H1 (cell line): ENCODE results near the gene HOXD11. TPM values are rescaled to one million over a fixed set of nuclear protein-coding genes. Genes with fewer than 3 reads are reported as not detected.

Experiments
- CTCF ChIA-PET: fragments of 300-600 bp; sonication (Branson Sonifier 250); formaldehyde crosslinking; loops from one replicate; lab custom pipeline; 2021; ENCODE audit not compliant: partially characterized antibody; lab: Charles Lee
- POLR2A ChIA-PET: fragments of 300-600 bp; sonication (Branson Sonifier 250); formaldehyde crosslinking; loops from one replicate; lab custom pipeline; 2021; ENCODE audit warnings: inconsistent platforms; ENCODE audit not compliant: partially characterized antibody; lab: Charles Lee
- DNase-seq, 2 experiments: peaks; one replicate each; pipeline versions ENCODE4 v3.0.0 to v3.0.0-alpha.2; 2010 to 2022; ENCODE audit warnings: low spot score in 2 of 2, low read depth in 1 of 2, mixed read lengths in 1 of 2
- FAIRE-seq: peaks from 2 replicates; lab custom pipeline; 2011; peaks lifted over from hg19 to GRCh38; lab: Jason Lieb, UNC
- H2AFZ ChIP-seq: 2 replicates; pipeline ENCODE4 v1.8.1; 2012; ENCODE audit warnings: low read length, inconsistent platforms
- H2AK5ac ChIP-seq: 2 replicates; pipeline ENCODE4 v1.6.1; 2013; ENCODE audit warnings: low read depth, low read length
- H2BK120ac ChIP-seq: replicated peaks from 2 replicates; pipeline ENCODE3; 2013; ENCODE audit warnings: low read depth, low read length, inconsistent platforms
- H2BK12ac ChIP-seq: 2 replicates; pipeline ENCODE4 v1.6.1; 2013; ENCODE audit warnings: low read depth, low read length
- H2BK15ac ChIP-seq: 2 replicates; pipeline ENCODE4 v1.6.1; 2013; ENCODE audit warnings: low read length
- H2BK20ac ChIP-seq: 2 replicates; pipeline ENCODE4 v1.6.1; 2013; ENCODE audit warnings: low read length
- H2BK5ac ChIP-seq: 2 replicates; pipeline ENCODE4 v1.6.1; 2013; ENCODE audit warnings: low read depth, low read length
- H3K14ac ChIP-seq: 2 replicates; pipeline ENCODE4 v1.6.1; 2013; ENCODE audit warnings: inconsistent platforms; ENCODE audit not compliant: insufficient read length
- H3K18ac ChIP-seq: 2 replicates; pipeline ENCODE4 v1.6.1; 2013; ENCODE audit warnings: low read length; ENCODE audit errors: extremely low read depth
- H3K23ac ChIP-seq: 2 replicates; pipeline ENCODE4 v1.6.1; 2013; ENCODE audit warnings: inconsistent platforms; ENCODE audit not compliant: insufficient read length
- H3K23me2 ChIP-seq: 2 replicates; pipeline ENCODE4 v1.6.1; 2013; ENCODE audit warnings: low read depth, low read length
- H3K27ac ChIP-seq: 2 replicates; pipeline ENCODE4 v1.6.1; 2011; ENCODE audit warnings: low read depth, low read length, inconsistent platforms
- H3K27me3 ChIP-seq, 4 experiments: replicated peaks in 1 of 4; 1 replicate in 1 of 4; 2 replicates in 3 of 4; pipeline versions ENCODE4 v1.6.1 to v1.8.1; 2011 to 2013; ENCODE audit warnings: low read length in 3 of 4, mild to moderate bottlenecking in 3 of 4, inconsistent platforms in 2 of 4, mixed read lengths in 2 of 4, moderate library complexity in 1 of 4; ENCODE audit not compliant: control insufficient read depth in 3 of 4, insufficient read depth in 3 of 4; ENCODE audit errors: extremely low read depth in 1 of 4
- H3K36me3 ChIP-seq, 4 experiments: 2 replicates each; pipeline versions ENCODE4 v1.6.1 to v1.8.1; 2011 to 2013; ENCODE audit warnings: mild to moderate bottlenecking in 4 of 4, low read length in 3 of 4, moderate library complexity in 2 of 4, control low read depth in 1 of 4, inconsistent platforms in 1 of 4; ENCODE audit not compliant: insufficient read depth in 4 of 4, control insufficient read depth in 2 of 4
- H3K4ac ChIP-seq: replicated peaks from 2 replicates; pipeline ENCODE3; 2013; ENCODE audit warnings: low read length, low read depth, mixed read lengths, inconsistent platforms; ENCODE audit not compliant: insufficient read length
- H3K4me1 ChIP-seq, 4 experiments: replicated peaks in 1 of 4; 1 replicate in 1 of 4; 2 replicates in 3 of 4; pipeline versions ENCODE4 v1.6.1 to v1.8.1; 2011 to 2013; ENCODE audit warnings: low read length in 3 of 4, inconsistent platforms in 2 of 4, mixed read lengths in 1 of 4; ENCODE audit not compliant: insufficient read depth in 4 of 4, control insufficient read depth in 3 of 4
- H3K4me2 ChIP-seq, 2 experiments: 2 replicates each; pipeline versions ENCODE4 v1.6.1 to v1.8.1; 2011 to 2013; ENCODE audit warnings: low read depth in 2 of 2, low read length in 2 of 2, control low read depth in 1 of 2, inconsistent platforms in 1 of 2, mild to moderate bottlenecking in 1 of 2; ENCODE audit not compliant: insufficient read depth in 1 of 2
- H3K4me3 ChIP-seq, 4 experiments: fragments of 200-600, 300-600 bp in 1 of 4; sonication (generic), shearing (Covaris generic), sonication (Bioruptor Twin) in 1 of 4; 2 replicates each; pipeline versions ENCODE4 v1.5.1 to v1.8.1; 2011 to 2016; ENCODE audit warnings: low read length in 4 of 4, low read depth in 3 of 4, control low read depth in 2 of 4, inconsistent platforms in 2 of 4, mild to moderate bottlenecking in 2 of 4, mixed read lengths in 1 of 4, moderate library complexity in 1 of 4; ENCODE audit not compliant: insufficient read depth in 2 of 4; ENCODE audit errors: extremely low read depth in 1 of 4
- H3K56ac ChIP-seq: replicated peaks from 2 replicates; pipeline ENCODE3; 2013; ENCODE audit warnings: low read depth, mild to moderate bottlenecking, mixed read lengths, low read length, inconsistent platforms; ENCODE audit not compliant: insufficient read length
- H3K79me1 ChIP-seq: 2 replicates; pipeline ENCODE4 v1.6.1; 2013; ENCODE audit warnings: low read depth, low read length, control low read depth
- H3K79me2 ChIP-seq, 2 experiments: 2 replicates each; pipeline versions ENCODE4 v1.6.1 to v1.8.1; 2012 to 2013; ENCODE audit warnings: low read length in 2 of 2, mild to moderate bottlenecking in 2 of 2, inconsistent platforms in 1 of 2; ENCODE audit not compliant: insufficient read depth in 2 of 2, control insufficient read depth in 1 of 2
- H3K9ac ChIP-seq, 4 experiments: replicated peaks in 1 of 4; 1 replicate in 1 of 4; 2 replicates in 3 of 4; pipeline versions ENCODE4 v1.6.1 to v1.8.1; 2011 to 2013; ENCODE audit warnings: low read depth in 3 of 4, low read length in 3 of 4, control low read depth in 2 of 4, mild to moderate bottlenecking in 2 of 4, moderate library complexity in 2 of 4, inconsistent platforms in 1 of 4; ENCODE audit errors: extremely low read depth in 1 of 4
- H3K9me3 ChIP-seq, 2 experiments: 2 replicates each; pipeline versions ENCODE4 v1.6.1 to v1.8.1; 2012 to 2013; ENCODE audit warnings: mild to moderate bottlenecking in 2 of 2, moderate library complexity in 2 of 2, control low read depth in 1 of 2, inconsistent platforms in 1 of 2, low read depth in 1 of 2, low read length in 1 of 2, mixed read lengths in 1 of 2; ENCODE audit not compliant: insufficient read depth in 2 of 2
- H4K20me1 ChIP-seq, 2 experiments: replicated peaks in 1 of 2; 2 replicates each; pipeline versions ENCODE3 to v1.8.1; 2011 to 2013; ENCODE audit warnings: inconsistent platforms in 2 of 2, low read length in 2 of 2, mild to moderate bottlenecking in 1 of 2; ENCODE audit not compliant: insufficient read depth in 2 of 2, control insufficient read depth in 1 of 2
- H4K5ac ChIP-seq: 2 replicates; pipeline ENCODE4 v1.6.1; 2013; ENCODE audit warnings: low read length, low read depth, mixed read lengths, inconsistent platforms; ENCODE audit not compliant: insufficient read length
- H4K8ac ChIP-seq: 2 replicates; pipeline ENCODE4 v1.8.0; 2013; ENCODE audit warnings: mild to moderate bottlenecking, moderate library complexity, low read length, inconsistent platforms; ENCODE audit not compliant: insufficient read depth; ENCODE audit errors: extremely low read depth
- H4K91ac ChIP-seq: replicated peaks from 2 replicates; pipeline ENCODE3; 2013; ENCODE audit warnings: low read length, mixed read lengths, inconsistent platforms; ENCODE audit not compliant: insufficient read length
- CBX5 ChIP-seq: fragments of 300-800, 300-1000 bp; sonication (generic); IDR thresholded peaks from 2 replicates; pipeline ENCODE4 v1.7.1; 2016; ENCODE audit warnings: antibody characterized with exemption, low read length, low read depth
- CEBPB ChIP-seq: IDR thresholded peaks from 2 replicates; pipeline ENCODE4 v1.6.1; 2012; ENCODE audit warnings: low read depth, low read length
- EP300 ChIP-seq, 2 experiments: IDR thresholded peaks; 1 replicate in 1 of 2; 2 replicates in 1 of 2; pipeline ENCODE4 v1.6.1; 2011 to 2012; ENCODE audit warnings: low read depth in 2 of 2, low read length in 2 of 2, mild to moderate bottlenecking in 2 of 2, borderline replicate concordance in 1 of 2, inconsistent platforms in 1 of 2, moderate library complexity in 1 of 2
- KDM5A ChIP-seq: fragments of 200-600 bp; IDR thresholded peaks from 2 replicates; pipeline ENCODE4 v1.7.1; 2012; ENCODE audit warnings: mild to moderate bottlenecking, low read length, inconsistent platforms, mixed read lengths
- RNF2 ChIP-seq: fragments of 200-900, 300-1000 bp; sonication (generic); IDR thresholded peaks from 2 replicates; pipeline ENCODE4 v1.7.1; 2016; ENCODE audit warnings: borderline replicate concordance, low read depth, mild to moderate bottlenecking, antibody characterized with exemption, low read length; ENCODE audit not compliant: poor library complexity, severe bottlenecking; ENCODE audit errors: missing control alignments
- TAF1 ChIP-seq: IDR thresholded peaks from 2 replicates; pipeline ENCODE4 v1.6.1; 2011; ENCODE audit warnings: mild to moderate bottlenecking, low read depth, low read length
- TCF12 ChIP-seq: IDR thresholded peaks from 2 replicates; pipeline ENCODE4 v1.6.1; 2011; ENCODE audit warnings: low read depth, mild to moderate bottlenecking, low read length
- WGBS, 2 experiments: shearing (Covaris generic) in 1 of 2; methylation state at CpG; one replicate each; pipeline versions ENCODE4 v1.1.6 to v1.1.7; 2013 to 2015; ENCODE audit warnings: low lambda C conversion rate in 2 of 2, mixed read lengths in 2 of 2, inconsistent platforms in 1 of 2, low coverage in 1 of 2, missing lambda C conversion rate in 1 of 2; ENCODE audit not compliant: insufficient replicate concordance in 2 of 2, insufficient coverage in 1 of 2, insufficient read length in 1 of 2; ENCODE audit errors: extremely low coverage in 1 of 2, missing lambda C conversion rate in 1 of 2; 5-methylcytosine and 5-hydroxymethylcytosine counted together
- polyA plus RNA-seq, 7 experiments: library from polyadenylated mRNA; depleted of rRNA in 3 of 7; stranded (reverse) in 5 of 7; unstranded in 2 of 7; fragments of >200 nt in 5 of 7; fragments of 200-250 nt in 2 of 7; gene quantifications; 1 replicate in 5 of 7; 2 replicates in 1 of 7; 4 replicates in 1 of 7; pipeline versions ENCODE4 v1.2.1 to v1.2.3, GENCODE V29; 2011 to 2013; ENCODE audit warnings: missing spikeins in 2 of 7, mixed read lengths in 2 of 7
- total RNA-seq: library from RNA; stranded (reverse); fragmentation: NEBNext Ultra II Directional; extraction: Animal tissue kit (Norgen Biotek cat#: 25700); gene quantifications from 2 replicates; pipeline ENCODE4 v1.2.1, GENCODE V29; 2021

Gene HOXD11
- total and polyA plus RNA-seq, 2 of the 8 experiments (the other 6 are each of a cell fraction or from before 2014, with no cell fraction given), result not detected

DNA sequence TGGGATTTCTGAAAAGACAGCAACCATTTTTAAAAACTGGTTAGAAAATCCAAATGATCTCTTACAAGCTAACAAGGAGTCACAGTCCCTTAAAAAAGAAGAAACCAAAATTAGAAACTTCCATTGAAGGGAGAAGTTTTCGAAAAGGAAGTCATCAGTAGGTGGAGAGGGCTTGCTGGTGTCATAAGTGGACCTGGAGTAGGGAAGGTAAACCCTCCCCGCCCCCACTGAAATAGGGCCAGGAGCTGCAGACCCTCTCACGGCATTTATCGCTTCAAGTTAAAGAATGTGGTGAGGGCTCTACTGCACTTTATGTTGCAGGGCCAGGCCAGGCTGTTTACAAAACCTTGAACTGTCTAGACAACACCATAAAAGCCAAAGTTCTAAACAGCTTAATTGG, 2.9 kb downstream of the HOXD11 start:
- Histone ChIP-seq H4K8ac (no peak overlapping the region), H4K5ac (no peak overlapping the region), H3K9me3 (no peaks in the 10 kb centered on the region), H3K14ac (no peak overlapping the region), H3K4ac (no peak overlapping the region), H4K91ac (no peak overlapping the region), H2AK5ac (no peak overlapping the region), H3K4me1 (peaks cover 0 to 14% (median 7%) of the 10 kb centered on the region in 4 experiments; a peak in 5 of 7 replicates), H3K27me3 (peaks cover 98 to 99% (median 98%) of the 10 kb centered on the region in 4 experiments), H3K27ac (no peak overlapping the region), H3K36me3 (peaks cover 0 to 8% (median 0%) of the 10 kb centered on the region in 4 experiments; a peak in 1 of 8 replicates), H3K79me1 (no peaks in the 10 kb centered on the region), H4K20me1 (peaks cover 22 to 38% of the 10 kb centered on the region in 2 experiments), H3K79me2 (no peaks in the 10 kb centered on the region), H3K56ac (no peak overlapping the region), H2BK5ac (no peak overlapping the region), H3K18ac (no peak overlapping the region), H3K4me3 (no peak overlapping the region), H3K9ac (no peak overlapping the region), H2BK12ac (no peak overlapping the region), H3K4me2 (no peak overlapping the region), H3K23me2 (0 out of 2 replicates have a peak, but pooled peaks cover 2% of the 10 kb centered on the region), H2BK20ac (no peak overlapping the region), H2AFZ (no peak overlapping the region), H2BK15ac (no peak overlapping the region), H3K23ac (no peak overlapping the region), H2BK120ac (no peak overlapping the region)
- ChIA-PET POLR2A (no interaction called here), CTCF (interaction anchor here (0.6 to 5.4 kb wide), 13 partner anchors 7 to 64 kb away, joined by 3 to 42 read pairs (median 5); partner anchors contain the start of genes EVX2 and HOXD9)
- WGBS, 2 experiments, result 47% methylated on average over 4 of the region's 4 CpGs; no CpG with 5 or more reads in 1 of the 2 experiments
- DNase-seq (peak in 1 of 2 experiments; percentile 27), FAIRE-seq (no peak)
- TF ChIP-seq KDM5A (no peak), TCF12 (no peak), TAF1 (no peak), CBX5 (no peak), RNF2 (peak; percentile 35), EP300 (IDR thresholded peaks at IDR 0.05; ENCODE audit: borderline replicate concordance in 1 of 2, low read depth in 2 of 2, low read length in 2 of 2) (no peak), CEBPB (no peak)
